Measurements from ENCODE around the gene POU6F2. TPM values are rescaled to one million over a fixed set of nuclear protein-coding genes. Genes with fewer than 3 reads are reported as not detected.

The POU6F2 gene
- polyA plus RNA-seq, 5 donors, result 0.06 to 0.13 (median 0.09) TPM

GRCh38 chr7:39402034-39402433 lies 424.3 kb downstream of the POU6F2 start:
- DNase-seq, result no peak

GRCh38 chr7:39404907-39405306 lies 427.2 kb downstream of the POU6F2 start:
- DNase-seq, result no peak

- no peak for DNase-seq
Measured at GRCh38 chr7:39405581-39405980, 427.9 kb downstream of the POU6F2 start.

- DNase-seq, result no peak
Measured at GRCh38 chr7:39406467-39406866, 428.8 kb downstream of the POU6F2 start.

GRCh38 chr7:39407137-39407536 lies 429.4 kb downstream of the POU6F2 start:
- no peak for DNase-seq

GRCh38 chr7:39407723-39408122 lies 430.0 kb downstream of the POU6F2 start:
- DNase-seq, result no peak

- no peak for DNase-seq
Measured at GRCh38 chr7:39408906-39409305, 431.2 kb downstream of the POU6F2 start.

- no peak for DNase-seq
Measured at GRCh38 chr7:39410582-39410981, 432.9 kb downstream of the POU6F2 start.

GRCh38 chr7:39413636-39414223 lies 436.0 kb downstream of the POU6F2 start:
- DNase-seq, result peak; percentile 4 to 17

- peak; percentile 48 for DNase-seq
Measured at GRCh38 chr7:39414224-39415035, 436.7 kb downstream of the POU6F2 start.

- DNase-seq, result no peak
Measured at GRCh38 chr7:39415091-39415787, 437.5 kb downstream of the POU6F2 start.

- no peak for DNase-seq
Measured at GRCh38 chr7:39416866-39417265, 439.2 kb downstream of the POU6F2 start.

GRCh38 chr7:39417642-39418041 lies 439.9 kb downstream of the POU6F2 start:
- DNase-seq, result no peak

GRCh38 chr7:39421251-39421650 lies 443.5 kb downstream of the POU6F2 start:
- DNase-seq, result no peak

- no peak for DNase-seq
Measured at GRCh38 chr7:39421661-39422060, 444.0 kb downstream of the POU6F2 start.

GRCh38 chr7:39428221-39428620 lies 450.5 kb downstream of the POU6F2 start:
- DNase-seq, result no peak

- DNase-seq, result no peak
Measured at GRCh38 chr7:39429421-39429820, 451.7 kb downstream of the POU6F2 start.

GRCh38 chr7:39430441-39430840 lies 452.7 kb downstream of the POU6F2 start:
- no peak for DNase-seq

GRCh38 chr7:39430909-39431641 lies 453.4 kb downstream of the POU6F2 start:
- DNase-seq, result no peak

GRCh38 chr7:39432368-39432767 lies 454.7 kb downstream of the POU6F2 start:
- DNase-seq, result no peak

- no peak for DNase-seq
Measured at GRCh38 chr7:39432807-39433416, 455.2 kb downstream of the POU6F2 start.

GRCh38 chr7:39433550-39433949 lies 455.8 kb downstream of the POU6F2 start:
- no peak for DNase-seq
